GM06990 (cell line): ENCODE measurements around the gene ADSS1.

ENCODE experiments used
- DNase-seq: peaks from one replicate; pipeline ENCODE4 v3.0.0-alpha.2; 2011; ENCODE audit not compliant: insufficient read length; ENCODE audit errors: extremely low read depth
- H3K27me3 ChIP-seq: replicated peaks from 2 replicates; pipeline ENCODE4 v1.6.0; 2011; ENCODE audit warnings: low read length; ENCODE audit not compliant: control insufficient read depth, insufficient read depth
- H3K36me3 ChIP-seq: 2 replicates; pipeline ENCODE4 v1.5.1; 2011; ENCODE audit warnings: low read length; ENCODE audit not compliant: control insufficient read depth, insufficient read depth
- H3K4me3 ChIP-seq: replicated peaks from 2 replicates; pipeline ENCODE4 v1.5.1; 2011; ENCODE audit warnings: low read depth, mild to moderate bottlenecking, control low read depth, low read length
- TF ChIP-seq, protein P1 (sequence below): IDR thresholded peaks from 2 replicates; pipeline ENCODE4 v1.5.1; 2011; ENCODE audit warnings: low read length, control low read depth, mild to moderate bottlenecking, inconsistent platforms; ENCODE audit not compliant: insufficient read depth, poor library complexity, severe bottlenecking

Gene ADSS1

DNA sequence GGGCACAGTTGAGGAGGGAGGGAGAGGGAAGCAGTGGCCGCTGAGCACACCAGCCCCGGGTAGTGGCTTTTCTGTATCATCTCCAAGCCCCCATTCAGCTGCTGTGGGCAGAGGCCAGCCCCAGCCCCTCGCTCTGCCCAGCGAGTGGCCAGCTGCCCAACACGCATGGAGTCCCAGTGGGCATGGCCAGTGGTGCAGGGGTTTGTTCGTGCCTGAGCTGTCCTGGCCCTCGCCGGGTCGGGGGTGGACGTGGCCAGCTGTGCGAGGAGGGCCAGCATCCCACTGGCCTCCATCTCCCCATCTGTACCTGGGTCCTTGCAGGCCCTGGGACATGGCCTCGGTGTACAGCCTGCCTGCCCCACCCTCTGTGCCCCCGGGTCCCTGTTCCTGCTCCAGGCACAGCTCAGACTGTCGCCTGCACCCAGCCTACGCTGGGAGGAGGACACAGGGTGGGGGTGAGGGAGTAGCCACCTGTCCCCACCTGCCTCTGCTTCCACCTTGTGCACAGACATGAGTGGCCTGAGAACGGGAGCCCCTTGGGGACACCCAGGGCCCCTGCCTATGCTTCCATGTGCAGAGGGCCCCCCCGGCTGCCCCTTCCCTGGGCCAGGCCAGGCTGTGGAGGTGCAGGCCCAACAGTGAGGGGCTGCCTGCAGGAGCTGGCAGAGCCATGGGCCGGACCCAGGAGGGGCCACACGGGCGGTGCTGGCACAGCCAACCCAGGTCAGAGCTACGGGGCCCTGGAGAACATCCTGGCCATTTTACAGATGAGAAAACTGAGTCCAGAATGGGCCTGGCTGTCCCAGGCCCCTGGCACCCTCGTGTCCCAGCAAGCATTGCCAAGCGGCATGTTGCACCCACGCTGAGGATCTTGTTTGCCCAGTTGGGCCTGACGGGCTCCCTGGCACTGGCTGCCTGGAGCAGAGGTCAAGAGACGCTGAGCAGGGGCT is 30.3 kb upstream of the ADSS1 start:
- DNase-seq: no peak
- TF ChIP-seq, protein P1, sequence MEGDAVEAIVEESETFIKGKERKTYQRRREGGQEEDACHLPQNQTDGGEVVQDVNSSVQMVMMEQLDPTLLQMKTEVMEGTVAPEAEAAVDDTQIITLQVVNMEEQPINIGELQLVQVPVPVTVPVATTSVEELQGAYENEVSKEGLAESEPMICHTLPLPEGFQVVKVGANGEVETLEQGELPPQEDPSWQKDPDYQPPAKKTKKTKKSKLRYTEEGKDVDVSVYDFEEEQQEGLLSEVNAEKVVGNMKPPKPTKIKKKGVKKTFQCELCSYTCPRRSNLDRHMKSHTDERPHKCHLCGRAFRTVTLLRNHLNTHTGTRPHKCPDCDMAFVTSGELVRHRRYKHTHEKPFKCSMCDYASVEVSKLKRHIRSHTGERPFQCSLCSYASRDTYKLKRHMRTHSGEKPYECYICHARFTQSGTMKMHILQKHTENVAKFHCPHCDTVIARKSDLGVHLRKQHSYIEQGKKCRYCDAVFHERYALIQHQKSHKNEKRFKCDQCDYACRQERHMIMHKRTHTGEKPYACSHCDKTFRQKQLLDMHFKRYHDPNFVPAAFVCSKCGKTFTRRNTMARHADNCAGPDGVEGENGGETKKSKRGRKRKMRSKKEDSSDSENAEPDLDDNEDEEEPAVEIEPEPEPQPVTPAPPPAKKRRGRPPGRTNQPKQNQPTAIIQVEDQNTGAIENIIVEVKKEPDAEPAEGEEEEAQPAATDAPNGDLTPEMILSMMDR: no peak
- Histone ChIP-seq H3K27me3 (no peaks in the 10 kb centered on the region), H3K4me3 (no peak overlapping the region), H3K36me3 (peaks cover 2% of the 10 kb centered on the region)

DNA sequence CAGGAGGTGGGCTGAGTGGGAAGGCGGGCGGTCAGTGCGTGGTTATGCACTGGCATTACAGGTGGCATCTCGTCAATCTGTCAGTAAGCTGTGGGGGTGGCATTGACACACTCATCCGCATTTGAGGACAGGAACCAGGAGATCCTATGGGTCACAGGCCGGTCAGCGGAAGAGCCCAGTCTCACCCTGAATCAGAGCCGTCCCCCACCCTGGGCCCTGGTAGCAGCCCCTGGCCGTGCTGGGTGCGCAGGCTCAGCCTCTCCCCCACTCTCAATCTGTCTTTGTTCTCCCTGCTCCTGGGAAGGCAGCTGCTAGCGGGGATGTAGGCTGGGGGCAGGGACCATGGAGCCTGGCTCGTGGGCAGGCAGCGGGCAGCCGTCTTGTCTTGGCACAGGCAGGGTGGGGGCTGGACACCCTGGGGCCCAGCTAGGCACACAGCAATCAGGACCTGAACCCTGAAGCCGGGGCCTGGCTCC is 29.5 kb upstream of the ADSS1 start:
- H3K27me3 ChIP-seq: no peaks in the 10 kb centered on the region
- TF ChIP-seq, protein P1: no peak
- no peak overlapping the region for H3K4me3 ChIP-seq
- peaks cover 2% of the 10 kb centered on the region for H3K36me3 ChIP-seq
- DNase-seq: no peak

DNA sequence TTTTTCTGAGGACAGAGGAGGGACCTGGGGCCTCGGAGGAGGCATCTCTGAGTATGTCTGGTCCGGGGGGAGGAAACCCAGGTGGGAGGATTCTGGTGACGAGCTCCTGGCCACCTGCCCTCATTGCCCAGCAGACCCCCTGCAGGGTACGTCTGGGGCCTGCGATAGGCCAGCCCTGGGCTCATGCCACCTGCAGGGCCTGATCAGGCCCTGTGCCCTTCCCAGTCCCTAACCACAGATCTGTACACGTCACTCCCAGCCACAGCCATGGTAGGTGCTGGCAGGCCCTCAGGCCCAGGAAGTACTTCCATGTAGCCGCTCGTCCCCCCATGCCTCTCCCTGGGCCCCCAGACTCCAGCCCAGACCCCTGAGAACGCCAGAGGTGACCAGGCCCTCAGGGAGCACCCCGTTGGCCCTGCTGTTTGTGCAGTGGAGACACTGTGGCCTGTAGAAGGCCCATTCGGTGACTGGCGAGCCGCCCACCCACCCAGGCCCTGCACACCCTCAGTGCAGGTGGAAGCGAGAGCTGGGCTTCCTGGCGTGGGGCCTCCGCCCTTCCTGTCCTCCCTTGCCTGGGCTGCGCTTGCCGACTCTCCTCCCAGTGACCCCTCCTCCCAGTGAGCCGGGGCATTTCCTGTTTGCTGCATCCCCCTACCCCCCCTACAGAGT is 28.9 kb upstream of the ADSS1 start:
- no peak overlapping the region for H3K4me3 ChIP-seq
- H3K36me3 ChIP-seq: peaks cover 2% of the 10 kb centered on the region
- DNase-seq: no peak
- TF ChIP-seq, protein P1: no peak
- H3K27me3 ChIP-seq: no peaks in the 10 kb centered on the region

DNA sequence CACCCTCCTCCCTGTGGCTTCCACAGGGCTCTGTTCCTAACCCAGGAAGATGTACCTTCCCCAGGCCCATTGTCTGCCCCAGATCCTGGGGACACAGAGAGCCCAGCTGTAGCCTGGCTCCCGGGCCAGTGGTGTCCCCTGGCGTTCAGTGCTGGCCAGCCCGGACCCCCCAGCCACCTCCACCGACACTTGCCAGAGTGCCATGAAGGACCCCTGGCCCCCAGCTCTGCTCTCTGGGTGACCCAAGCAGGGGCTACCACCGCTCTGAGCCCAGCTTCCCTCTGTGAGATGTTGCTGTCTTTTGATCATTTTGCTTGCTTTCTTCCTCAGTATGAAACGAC is 28.4 kb upstream of the ADSS1 start:
- DNase-seq: no peak
- TF ChIP-seq, protein P1: no peak
- Histone ChIP-seq H3K4me3 (no peak overlapping the region), H3K36me3 (peaks cover 2% of the 10 kb centered on the region), H3K27me3 (no peaks in the 10 kb centered on the region)

DNA sequence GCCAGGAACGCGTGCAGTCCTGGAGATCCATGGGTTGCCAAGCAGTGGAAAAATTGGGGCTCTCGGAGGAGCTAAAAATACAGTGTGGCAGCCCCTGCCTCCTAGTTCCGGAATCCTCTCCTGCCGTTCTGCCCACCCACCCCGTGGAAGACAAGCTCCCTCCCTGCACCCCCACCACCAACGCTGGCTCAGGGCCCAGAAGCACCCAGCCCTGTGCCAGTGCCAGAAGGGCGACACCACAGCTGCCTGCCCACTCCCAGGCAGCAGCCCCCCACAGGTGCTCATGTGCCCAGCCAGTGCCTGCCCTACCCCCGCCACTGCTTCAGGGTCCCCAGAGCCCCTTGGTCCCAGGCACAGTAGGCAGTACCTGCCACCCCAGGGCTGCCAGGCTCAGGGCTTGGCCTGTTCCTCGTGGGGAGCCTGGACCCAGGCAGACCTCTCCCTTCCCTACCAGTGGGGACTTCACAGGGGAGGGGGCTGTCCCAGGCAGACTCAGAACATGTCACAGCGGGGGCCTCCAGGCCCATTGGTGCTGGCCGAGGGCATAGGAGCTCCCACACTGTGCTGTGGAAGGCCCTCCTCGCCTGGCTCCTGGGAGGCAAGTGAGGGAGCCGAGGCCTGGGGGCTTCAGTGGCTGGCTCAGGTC is 27.2 kb upstream of the ADSS1 start:
- DNase-seq: no peak
- Histone ChIP-seq H3K27me3 (no peaks in the 10 kb centered on the region), H3K4me3 (no peak overlapping the region), H3K36me3 (peaks cover 2% of the 10 kb centered on the region)
- TF ChIP-seq, protein P1: no peak
